ENCODE results near the gene GPC5. TPM values are rescaled to one million over a fixed set of nuclear protein-coding genes. Genes with fewer than 3 reads are reported as not detected.

GPC5 gene
- total RNA-seq, 1 donor: not detected

- no peak for DNase-seq (ENCODE audit: low read depth)
- no peak overlapping the region for H3K4me3 ChIP-seq (ENCODE audit: low read depth, low read length)
- no peak for TF ChIP-seq CTCF (IDR thresholded peaks at IDR 0.05; ENCODE audit: insufficient read depth, low read depth, low read length)
These were observed 1405.9 kb downstream of the GPC5 start for GRCh38 chr13:92804346-92804745.

DNA sequence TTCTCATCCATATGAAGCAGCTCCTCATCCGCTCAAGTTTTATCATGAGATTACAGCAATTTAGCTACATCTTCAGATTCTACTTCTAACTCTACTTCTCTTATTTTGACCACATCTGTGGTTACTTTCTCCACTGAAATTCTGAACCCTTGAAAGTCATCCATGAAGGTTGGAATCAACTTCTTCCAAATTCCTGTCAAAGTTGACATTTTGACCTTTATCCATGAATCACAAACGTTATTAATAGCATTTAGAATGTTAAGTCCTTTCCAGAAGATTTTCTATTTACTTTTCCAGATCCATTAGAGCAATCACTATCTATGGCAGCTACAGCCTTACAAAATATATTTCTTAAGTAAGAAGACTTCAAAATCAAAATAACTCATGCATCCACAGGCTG, 1406.5 kb downstream of the GPC5 start:
- DNase-seq (ENCODE audit: low read depth): no peak
- H3K4me3 ChIP-seq (ENCODE audit: low read depth, low read length): no peak overlapping the region
- TF ChIP-seq CTCF (IDR thresholded peaks at IDR 0.05; ENCODE audit: insufficient read depth, low read depth, low read length): no peak

- no peak for TF ChIP-seq CTCF (IDR thresholded peaks at IDR 0.05; ENCODE audit: insufficient read depth, low read depth, low read length)
- peak; percentile 4 for DNase-seq (ENCODE audit: low read depth)
- H3K4me3 ChIP-seq (ENCODE audit: low read depth, low read length): peak overlapping the region; percentile 58
These were observed 1407.3 kb downstream of the GPC5 start for GRCh38 chr13:92805766-92806165.

GRCh38 chr13:92806215-92806614, 1407.8 kb downstream of the GPC5 start:
- TF ChIP-seq CTCF (IDR thresholded peaks at IDR 0.05; ENCODE audit: insufficient read depth, low read depth, low read length): no peak
- H3K4me3 ChIP-seq (ENCODE audit: low read depth, low read length): peak overlapping the region; percentile 58
- peak; percentile 66 for DNase-seq (ENCODE audit: low read depth)

GRCh38 chr13:92807353-92807752, 1408.9 kb downstream of the GPC5 start:
- no peak for DNase-seq (ENCODE audit: low read depth)
- no peak for TF ChIP-seq CTCF (IDR thresholded peaks at IDR 0.05; ENCODE audit: insufficient read depth, low read depth, low read length)
- H3K4me3 ChIP-seq (ENCODE audit: low read depth, low read length): no peak overlapping the region

GRCh38 chr13:92807966-92808365, 1409.5 kb downstream of the GPC5 start:
- no peak overlapping the region for H3K4me3 ChIP-seq (ENCODE audit: low read depth, low read length)
- TF ChIP-seq CTCF (IDR thresholded peaks at IDR 0.05; ENCODE audit: insufficient read depth, low read depth, low read length): no peak
- DNase-seq (ENCODE audit: low read depth): peak; percentile 44

- DNase-seq (ENCODE audit: low read depth): no peak
- no peak overlapping the region for H3K4me3 ChIP-seq (ENCODE audit: low read depth, low read length)
- no peak for TF ChIP-seq CTCF (IDR thresholded peaks at IDR 0.05; ENCODE audit: insufficient read depth, low read depth, low read length)
These were observed 1422.9 kb downstream of the GPC5 start for GRCh38 chr13:92821324-92821723.
